ENCODE measurements around the gene ZNF816.

GRCh38 chr19:52943134-52943883, 19.4 kb downstream of the ZNF816 start:
- TF ChIP-seq NR3C1 (CRISPR knock-in tag; conservative IDR thresholded peaks at IDR 0.05; ENCODE audit: low read depth) (no peak), JAZF1 (CRISPR knock-in tag; IDR thresholded peaks at IDR 0.05) (no peak), CTCF (IDR thresholded peaks at IDR 0.05) (no peak), JUN (CRISPR knock-in tag; IDR thresholded peaks at IDR 0.05) (no peak), NR2C2 (CRISPR knock-in tag; IDR thresholded peaks at IDR 0.05) (no peak)

Measured in WTC11 (cell line).